Measurements from ENCODE around the gene MSRB3.

Gene MSRB3

DNA sequence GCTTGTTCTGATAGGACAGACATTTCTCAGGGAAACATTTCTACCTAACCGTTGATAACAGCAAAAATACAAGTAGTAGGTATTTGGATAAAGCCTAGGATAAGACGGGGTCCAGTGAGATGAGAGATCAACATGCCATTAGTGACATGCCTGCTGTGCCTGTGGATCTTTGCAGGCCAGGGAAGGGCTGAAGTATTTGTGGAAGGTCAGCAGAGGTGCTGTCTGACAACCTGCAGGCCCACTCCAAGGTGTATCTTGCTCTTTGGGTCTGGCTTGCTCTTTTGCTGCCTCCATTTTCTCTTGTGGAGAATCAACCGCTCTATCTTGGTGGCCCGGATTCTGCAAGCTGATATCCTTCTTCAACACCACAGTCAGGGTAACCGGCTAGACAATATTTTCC lies 46.7 kb downstream of the MSRB3 start:
- DNase-seq (ENCODE audit: low spot score), result no peak

DNA sequence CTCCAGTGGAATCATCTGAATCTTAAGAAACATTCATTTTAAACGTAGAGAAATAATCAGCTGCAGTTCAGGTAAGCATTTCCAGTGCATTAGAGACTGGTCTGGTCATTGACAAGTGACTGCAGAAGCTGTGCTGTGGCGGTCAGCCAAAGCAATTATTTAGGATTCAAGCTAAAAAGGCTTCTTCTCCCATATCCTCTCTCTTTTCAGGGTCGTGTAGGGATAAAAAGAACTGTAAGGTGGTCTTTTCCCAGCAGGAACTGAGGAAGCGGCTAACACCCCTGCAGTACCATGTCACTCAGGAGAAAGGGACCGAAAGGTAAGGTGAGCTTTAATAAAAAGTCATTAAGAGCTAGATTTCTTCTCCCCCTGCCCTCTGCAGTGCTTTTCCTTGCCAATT lies 48.1 kb downstream of the MSRB3 start:
- no peak for DNase-seq (ENCODE audit: low spot score)

DNA sequence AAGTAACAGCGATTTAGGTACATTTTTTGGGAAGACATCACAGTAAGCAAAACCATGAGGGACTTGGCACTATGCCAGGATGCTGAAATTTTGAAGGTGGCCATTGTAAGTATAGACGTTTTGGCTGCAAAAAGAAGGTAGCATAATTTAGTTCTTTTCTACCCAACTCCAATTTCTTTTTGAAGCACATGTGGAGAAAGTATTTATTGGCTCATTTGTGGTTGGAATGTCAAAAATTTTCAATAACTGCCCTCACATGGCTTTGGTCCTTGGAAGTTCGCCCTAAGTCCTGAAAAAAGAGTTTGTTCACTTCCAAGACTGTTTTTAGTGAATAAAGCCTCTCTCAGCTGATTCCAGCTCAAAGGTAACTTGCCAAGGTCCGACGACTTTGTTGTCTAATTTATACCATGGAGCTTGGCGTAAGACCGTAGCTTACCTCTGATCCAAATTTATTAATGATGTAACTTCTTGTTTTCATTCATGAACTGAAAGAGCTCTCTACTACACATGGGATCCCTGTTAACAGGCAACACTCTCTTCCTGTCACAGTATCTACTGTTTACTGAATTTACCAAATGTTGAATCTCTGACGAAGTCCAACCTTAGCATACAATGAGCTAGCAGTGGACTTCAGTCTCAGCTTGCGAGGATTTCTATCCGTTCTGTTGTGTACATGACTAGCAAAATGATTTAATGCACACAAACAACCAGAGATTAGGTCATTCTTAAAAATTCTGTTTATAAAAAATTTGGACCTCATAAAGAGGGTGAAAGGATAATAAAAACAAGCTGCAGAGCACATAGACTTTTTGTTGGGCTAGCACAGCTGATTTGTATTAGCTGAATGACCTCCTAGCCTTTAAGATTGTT lies 49.0 kb downstream of the MSRB3 start:
- no peak for DNase-seq (ENCODE audit: low spot score)

- no peak for DNase-seq (ENCODE audit: low spot score)
These were observed 51.2 kb downstream of the MSRB3 start for GRCh38 chr12:65329721-65330120.

DNA sequence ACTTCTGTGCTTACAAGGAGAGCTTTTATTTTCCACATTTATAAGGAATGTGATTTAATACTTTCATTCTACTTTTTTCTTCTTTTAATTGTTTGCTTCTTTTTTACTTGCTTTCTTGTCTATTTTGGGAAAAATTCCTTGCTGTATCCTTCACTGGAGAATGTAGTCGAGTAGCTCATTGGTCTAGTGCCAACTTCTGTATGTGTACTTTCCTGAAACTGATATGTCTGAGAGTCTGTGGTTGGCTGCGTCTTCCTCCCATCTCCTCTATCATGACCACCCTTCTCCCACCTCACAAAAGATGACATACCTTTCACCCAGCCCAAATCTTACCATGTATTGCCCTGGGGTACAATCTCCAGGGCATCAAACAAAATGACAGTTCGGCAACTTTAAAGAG lies 51.8 kb downstream of the MSRB3 start:
- no peak for DNase-seq (ENCODE audit: low spot score)

- DNase-seq (ENCODE audit: low spot score), result no peak
These were observed 53.0 kb downstream of the MSRB3 start for GRCh38 chr12:65331456-65331855.

GRCh38 chr12:65333649-65334048 lies 55.2 kb downstream of the MSRB3 start:
- DNase-seq (ENCODE audit: low spot score), result no peak

- no peak for DNase-seq (ENCODE audit: low spot score)
These were observed 56.0 kb downstream of the MSRB3 start for GRCh38 chr12:65334521-65334920.

- peak; percentile 31 for DNase-seq (ENCODE audit: low spot score)
These were observed 56.7 kb downstream of the MSRB3 start for GRCh38 chr12:65335021-65335714.

GRCh38 chr12:65335981-65336380 lies 57.5 kb downstream of the MSRB3 start:
- no peak for DNase-seq (ENCODE audit: low spot score)

GRCh38 chr12:65339161-65339560 lies 60.7 kb downstream of the MSRB3 start:
- peak; percentile 7 for DNase-seq (ENCODE audit: low spot score)

DNA sequence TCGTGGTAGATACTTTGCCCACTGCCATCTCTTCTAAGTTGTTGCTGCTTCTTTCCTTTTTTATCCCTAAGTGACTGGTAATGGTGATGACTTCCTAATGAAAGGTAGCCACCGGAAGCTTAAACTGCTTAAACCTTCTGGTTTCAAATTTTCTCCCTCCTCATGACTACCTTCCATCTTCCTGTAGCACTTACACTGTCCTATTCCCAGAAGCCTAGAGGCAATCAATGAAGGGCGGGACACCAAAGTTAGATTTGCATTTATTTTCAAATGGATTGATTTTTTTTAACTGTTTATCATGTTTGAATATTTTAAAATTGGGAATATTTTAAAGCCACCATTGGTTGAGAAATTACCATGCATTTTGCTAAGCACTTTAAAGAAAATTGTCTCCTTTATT lies 64.7 kb downstream of the MSRB3 start:
- DNase-seq (ENCODE audit: low spot score), result no peak

- no peak for DNase-seq (ENCODE audit: low spot score)
These were observed 65.3 kb downstream of the MSRB3 start for GRCh38 chr12:65343801-65344200.

GRCh38 chr12:65355461-65355860 lies 77.0 kb downstream of the MSRB3 start:
- DNase-seq (ENCODE audit: low spot score), result peak; percentile 20

GRCh38 chr12:65362234-65363031 lies 84.0 kb downstream of the MSRB3 start:
- peak; percentile 14 for DNase-seq (ENCODE audit: low spot score)

DNA sequence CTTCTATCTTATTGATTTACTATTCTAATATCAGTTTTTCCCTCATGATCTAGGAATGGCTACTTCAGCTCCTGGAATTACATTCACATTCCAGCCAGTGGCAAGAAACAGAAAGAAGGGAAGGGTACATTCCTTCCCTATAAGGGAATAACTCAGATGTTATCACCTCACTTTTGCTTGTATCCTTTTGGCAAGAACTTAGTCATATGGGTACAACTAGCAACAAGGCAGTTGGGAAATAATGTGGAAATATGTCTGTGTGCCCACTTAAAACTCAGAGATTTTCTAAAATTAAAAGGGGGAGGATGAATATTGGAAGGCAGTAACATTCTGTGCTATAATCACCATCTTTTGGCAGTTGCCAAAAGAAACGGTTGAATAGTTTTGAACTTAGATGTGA lies 85.6 kb downstream of the MSRB3 start:
- no peak for DNase-seq (ENCODE audit: low spot score)

DNA sequence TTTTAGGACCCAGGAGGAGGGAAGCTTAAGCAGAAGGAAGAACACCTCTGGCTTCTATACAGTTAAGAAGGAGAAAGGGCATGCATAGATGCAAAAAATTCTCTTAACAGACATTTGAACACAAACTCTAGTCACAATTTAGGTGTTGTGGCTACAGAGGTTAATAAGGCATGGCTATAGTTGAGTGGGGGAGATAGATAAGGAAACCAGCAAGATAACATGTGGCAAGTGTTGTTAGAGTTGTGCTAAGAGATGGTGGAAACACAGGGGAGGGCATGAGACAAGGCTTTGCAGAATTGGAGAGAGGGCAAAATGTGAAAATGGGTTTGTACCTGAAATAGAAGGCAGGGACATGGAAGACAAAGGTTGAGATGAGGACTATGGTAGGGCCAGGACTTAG lies 88.9 kb downstream of the MSRB3 start:
- DNase-seq (ENCODE audit: low spot score), result no peak

DNA sequence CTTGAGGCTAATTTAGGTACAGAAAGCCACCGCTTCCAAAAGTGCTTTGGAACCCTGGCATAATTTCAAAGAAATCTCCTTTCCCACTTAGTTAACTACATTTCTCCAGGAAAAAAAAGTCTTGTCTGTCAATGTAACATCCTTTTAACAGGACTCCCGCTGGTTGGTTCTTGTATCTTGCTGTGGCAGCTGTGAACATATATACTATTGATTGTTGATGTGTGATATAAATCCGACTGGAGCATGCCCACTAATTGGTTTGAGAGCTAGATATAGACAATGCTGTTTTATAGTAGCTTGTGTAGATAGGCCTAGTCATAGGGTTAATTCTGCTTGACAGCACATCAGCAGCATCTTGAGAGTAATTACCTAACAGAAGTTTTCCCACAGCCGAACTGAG lies 89.6 kb downstream of the MSRB3 start:
- DNase-seq (ENCODE audit: low spot score), result no peak

DNA sequence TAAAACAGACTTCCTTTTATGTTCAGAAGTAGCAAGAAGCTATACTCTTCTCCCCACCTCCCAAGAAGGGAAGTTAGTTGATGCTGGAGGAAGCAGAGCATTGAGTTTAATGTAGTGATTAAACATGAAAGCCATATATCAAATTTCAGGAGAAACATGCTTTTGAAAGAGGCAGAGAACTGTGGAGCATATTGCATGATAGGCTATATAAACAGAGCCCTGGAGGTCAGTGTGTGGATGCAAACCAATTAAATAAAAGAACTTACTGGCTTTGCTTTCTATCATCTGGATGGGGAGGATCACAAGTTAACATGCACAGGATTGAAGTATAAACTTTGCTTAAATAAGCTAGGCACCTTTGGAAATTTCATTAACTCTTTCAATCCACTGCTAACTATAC lies 94.1 kb downstream of the MSRB3 start:
- no peak for DNase-seq (ENCODE audit: low spot score)

DNA sequence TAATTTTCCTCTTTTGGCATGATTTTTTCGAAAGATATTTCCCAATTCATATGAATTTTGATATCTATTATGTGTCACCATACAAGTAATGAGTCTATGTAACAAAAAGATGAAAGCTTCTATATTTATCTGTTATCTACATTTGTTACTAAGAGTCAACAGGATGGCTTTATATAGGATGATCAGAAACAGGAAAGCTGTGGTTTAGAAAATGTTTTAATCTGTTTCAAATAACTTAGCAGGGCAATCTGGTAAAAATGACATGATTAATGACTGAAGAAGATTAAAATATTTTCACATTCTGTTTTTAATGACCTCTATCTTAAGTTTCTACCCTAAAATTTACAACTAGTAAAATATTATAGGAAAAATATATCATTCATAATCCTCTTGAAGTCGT lies 105.8 kb downstream of the MSRB3 start:
- DNase-seq (ENCODE audit: low spot score), result no peak

GRCh38 chr12:65387396-65387795 lies 108.9 kb downstream of the MSRB3 start:
- no peak for DNase-seq (ENCODE audit: low spot score)

GRCh38 chr12:65389436-65389835 lies 111.0 kb downstream of the MSRB3 start:
- no peak for DNase-seq (ENCODE audit: low spot score)

DNA sequence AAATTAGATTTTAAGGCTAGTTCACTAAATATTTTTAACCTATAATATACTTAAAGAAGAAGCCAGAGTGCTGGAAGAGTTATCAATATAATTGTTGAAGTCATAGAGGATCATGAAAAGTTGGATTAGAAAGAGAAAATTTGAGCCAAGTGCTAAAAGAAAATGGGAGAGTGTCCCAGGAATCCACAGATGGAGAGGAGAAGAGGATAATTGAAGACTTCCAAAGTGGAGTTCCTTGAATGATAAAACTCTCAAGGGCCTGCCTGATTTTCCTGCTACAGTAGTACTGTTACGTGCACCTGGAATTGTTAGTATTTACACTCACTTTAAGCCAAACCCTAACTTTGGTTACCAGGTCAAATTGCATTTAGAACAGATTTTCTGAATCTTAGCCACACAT lies 113.2 kb downstream of the MSRB3 start:
- DNase-seq (ENCODE audit: low spot score), result no peak

All from RKO (cell line).